B cell (primary cell): ENCODE measurements around the gene SEPTIN7. TPM values are rescaled to one million over a fixed set of nuclear protein-coding genes. Genes with fewer than 3 reads are reported as not detected.

Experiments
- ATAC-seq: fragments of 200-7000 bp; cut with Tn5 transposase; one replicate; pipeline ENCODE4 v1.10.0; 2021; ENCODE audit warnings: low read depth, mild to moderate bottlenecking, moderate number of reproducible peaks, moderate library complexity
- CTCF ChIA-PET: fragments of 350-600 bp; sonication (Branson Sonifier 250); formaldehyde crosslinking; loops from one replicate; lab custom pipeline; 2021; ENCODE audit warnings: antibody characterized with exemption, inconsistent platforms; lab: Charles Lee
- POLR2A ChIA-PET: fragments of 350-600 bp; sonication (Branson Sonifier 250); formaldehyde crosslinking; loops from one replicate; lab custom pipeline; 2021; ENCODE audit warnings: antibody characterized with exemption; lab: Charles Lee
- DNase-seq: peaks from one replicate; pipeline ENCODE4 v3.0.0; 2013
- H2AFZ ChIP-seq: 2 replicates; pipeline ENCODE4 v1.6.1; 2012; ENCODE audit warnings: mild to moderate bottlenecking, low read depth, low read length; ENCODE audit not compliant: insufficient read depth, poor library complexity, severe bottlenecking
- H3K27ac ChIP-seq, 2 donors: 1 replicate in 1 of 2; 2 replicates in 1 of 2; pipeline ENCODE4 v1.5.1; 2012 to 2013; ENCODE audit warnings: low read length in 2 of 2, mild to moderate bottlenecking in 2 of 2, moderate library complexity in 1 of 2
- H3K27me3 ChIP-seq, 4 experiments: fragments of 200-600 bp in 1 of 4; sonication (generic) in 1 of 4; replicated peaks in 1 of 4; 1 replicate in 2 of 4; 2 replicates in 2 of 4; pipeline versions ENCODE4 v1.6.1 to v1.7.0; 2013 to 2016; ENCODE audit warnings: low read length in 3 of 4, mild to moderate bottlenecking in 2 of 4, mixed read lengths in 1 of 4, moderate library complexity in 1 of 4; ENCODE audit not compliant: insufficient read depth in 4 of 4, control insufficient read depth in 3 of 4; ENCODE audit errors: control extremely low read depth in 1 of 4
- H3K36me3 ChIP-seq, 2 experiments: replicated peaks in 1 of 2; 1 replicate in 1 of 2; 2 replicates in 1 of 2; pipeline versions ENCODE4 v1.6.1 to v1.7.1; 2013; ENCODE audit warnings: low read length in 1 of 2; ENCODE audit not compliant: insufficient read depth in 2 of 2, control insufficient read depth in 1 of 2; ENCODE audit errors: control extremely low read depth in 1 of 2, extremely low read depth in 1 of 2
- H3K4me1 ChIP-seq, 2 donors: fragments of 200-600 bp in 1 of 2; sonication (generic) in 1 of 2; 1 replicate in 1 of 2; 2 replicates in 1 of 2; pipeline versions ENCODE4 v1.5.1 to v1.6.1; 2013 to 2017; ENCODE audit warnings: low read length in 2 of 2; ENCODE audit not compliant: control insufficient read depth in 2 of 2, insufficient read depth in 2 of 2
- H3K4me2 ChIP-seq: replicated peaks from 2 replicates; pipeline ENCODE3; 2012; ENCODE audit warnings: mild to moderate bottlenecking, low read depth, low read length; ENCODE audit not compliant: poor library complexity, severe bottlenecking
- H3K4me3 ChIP-seq, 5 experiments: fragments of 200-600 bp in 1 of 5; sonication (generic) in 1 of 5; 1 replicate in 3 of 5; 2 replicates in 2 of 5; pipeline versions ENCODE4 v1.5.1 to v1.7.0; 2011 to 2016; ENCODE audit warnings: low read length in 4 of 5, mild to moderate bottlenecking in 4 of 5, low read depth in 2 of 5, control low read depth in 1 of 5, moderate library complexity in 1 of 5; ENCODE audit not compliant: insufficient read depth in 1 of 5; ENCODE audit errors: control extremely low read depth in 1 of 5, extremely low read depth in 1 of 5
- H3K79me2 ChIP-seq: fragments of 200-600 bp; sonication (generic); one replicate; pipeline ENCODE4 v1.6.0; 2016; ENCODE audit warnings: low read length; ENCODE audit not compliant: control insufficient read depth, insufficient read depth
- H3K9ac ChIP-seq: fragments of 200-600 bp; sonication (generic); 2 replicates; pipeline ENCODE4 v1.6.1; 2017; ENCODE audit warnings: mild to moderate bottlenecking, low read length, moderate library complexity
- H3K9me3 ChIP-seq, 3 donors: one replicate each; pipeline versions ENCODE4 v1.6.1 to v1.7.1; 2013; ENCODE audit warnings: low read length in 2 of 3; ENCODE audit not compliant: control insufficient read depth in 2 of 3, insufficient read depth in 1 of 3; ENCODE audit errors: control extremely low read depth in 1 of 3
- H4K20me1 ChIP-seq: 2 replicates; pipeline ENCODE4 v1.6.0; 2012; ENCODE audit warnings: mild to moderate bottlenecking, low read length; ENCODE audit not compliant: insufficient read depth, control insufficient read depth, poor library complexity, severe bottlenecking
- H3K27ac Mint-ChIP-seq: one replicate; pipeline ENCODE4 v1.8.0; 2021; ENCODE audit warnings: mixed read lengths
- H3K27me3 Mint-ChIP-seq: one replicate; pipeline ENCODE4 v1.8.0; 2021; ENCODE audit warnings: mixed read lengths
- H3K4me1 Mint-ChIP-seq: one replicate; pipeline ENCODE4 v1.8.0; 2021; ENCODE audit warnings: mixed read lengths
- H3K4me3 Mint-ChIP-seq: one replicate; pipeline ENCODE4 v1.8.0; 2021; ENCODE audit warnings: mixed read lengths
- H3K9me3 Mint-ChIP-seq: one replicate; pipeline ENCODE4 v1.8.0; 2022; ENCODE audit warnings: mixed read lengths; ENCODE audit not compliant: insufficient read depth
- CTCF ChIP-seq: fragments of 200-600 bp; IDR thresholded peaks from one replicate; pipeline ENCODE4 v1.8.0; 2022; ENCODE audit warnings: antibody characterized with exemption, mild to moderate bottlenecking
- EZH2 ChIP-seq: IDR thresholded peaks from 2 replicates; pipeline ENCODE4 v1.6.1; 2012; ENCODE audit warnings: borderline replicate concordance, low read depth, mild to moderate bottlenecking, moderate library complexity, low read length; ENCODE audit not compliant: insufficient read depth, poor library complexity, severe bottlenecking
- WGBS: methylation state at CpG from one replicate; pipeline ENCODE4 v1.1.5; 2013; ENCODE audit warnings: missing lambda C conversion rate; ENCODE audit not compliant: insufficient coverage; 5-methylcytosine and 5-hydroxymethylcytosine counted together
- intact Hi-C: fragments of 100-400 bp; cut with micrococcal nuclease; formaldehyde crosslinking; loops from one replicate; pipeline ENCODE4 v1.10.0; 2022
- polyA plus RNA-seq: library from polyadenylated mRNA; depleted of rRNA; stranded (reverse); fragments of >200 nt; gene quantifications from 2 replicates; pipeline ENCODE4 v1.2.3, GENCODE V29; 2012
- total RNA-seq, 2 donors: library from RNA; stranded (reverse); fragments of 120-200 nt in 1 of 2; gene quantifications; 1 replicate in 1 of 2; 2 replicates in 1 of 2; pipeline versions ENCODE4 v1.2.3 to v1.2.4, GENCODE V29; 2013 to 2022

Gene SEPTIN7
- total and polyA plus RNA-seq, 2 donors (not counting 1 experiment from before 2014, with no cell fraction given), result 70.0 to 315 TPM

DNA sequence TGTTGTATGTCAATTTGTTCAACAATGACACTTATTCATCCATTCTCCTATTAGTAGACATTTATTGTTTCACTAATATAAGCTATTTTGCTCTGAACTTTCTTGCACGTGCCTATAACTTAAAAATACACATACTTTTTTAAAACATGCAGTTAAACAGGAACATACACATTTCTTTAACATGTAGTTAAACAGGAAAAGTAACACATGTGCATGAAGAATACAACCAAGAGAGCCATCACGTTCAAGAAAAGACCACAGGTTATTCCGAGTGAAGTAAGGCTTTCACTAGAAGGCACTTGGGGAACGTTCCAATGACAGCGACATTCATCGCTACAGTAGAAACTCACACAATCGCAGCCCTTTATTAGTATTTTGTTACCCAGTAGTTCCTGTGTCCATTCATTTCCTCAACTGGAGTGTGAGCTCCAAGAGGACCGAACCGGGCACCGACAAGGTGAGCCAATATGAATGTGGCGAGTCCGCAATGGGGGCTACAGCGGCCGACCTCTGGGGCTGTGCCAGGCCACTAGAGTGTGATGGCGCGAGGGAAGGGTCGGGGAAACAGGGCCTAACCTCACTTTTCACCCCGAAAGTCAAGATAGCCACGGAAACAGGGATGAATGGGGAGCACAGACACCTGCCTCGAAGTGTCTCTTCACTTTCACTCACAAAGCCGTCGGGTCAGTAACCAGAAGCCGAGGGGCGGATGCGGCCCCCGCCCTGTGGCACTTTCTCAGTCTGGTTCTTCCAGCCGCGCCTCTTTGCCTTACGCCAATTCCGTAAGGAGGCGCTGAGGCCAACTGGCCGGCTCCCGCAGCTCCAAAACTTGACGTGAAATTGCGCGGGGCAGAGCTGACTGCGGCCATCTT, 775 bp upstream of the SEPTIN7 start:
- H3K9me3 ChIP-seq, result no peaks in the 10 kb centered on the region
- no peaks in the 10 kb centered on the region for H3K27me3 ChIP-seq
- H3K4me2 ChIP-seq, result peak overlapping the region; percentile 91
- intact Hi-C loops, result loop anchor here (1.0 to 10.0 kb wide), 7 partner anchors 38 to 1647 kb away; partner anchors contain the start of genes DPY19L1, EEPD1, ELMO1 and HERPUD2
- peak; percentile 54 for ATAC-seq
- H3K9me3 Mint-ChIP-seq, result no peaks in the 10 kb centered on the region
- peak overlapping the region; percentile 92 for H3K4me3 Mint-ChIP-seq
- H3K27ac ChIP-seq, result peak overlapping the region; percentile 97 to 99
- peak overlapping the region; percentile 99 for H3K9ac ChIP-seq
- WGBS, result under 1% methylated on average over 34 of the region's 37 CpGs
- peak overlapping the region; percentile 100 for H3K27ac Mint-ChIP-seq
- no peaks in the 10 kb centered on the region for H3K27me3 Mint-ChIP-seq
- H3K79me2 ChIP-seq, result peaks cover 60% of the 10 kb centered on the region
- peak overlapping the region; percentile 75 to 91 (median 89) for H3K4me3 ChIP-seq
- CTCF ChIA-PET, result interaction anchor here (1.3 to 8.2 kb wide), 9 partner anchors 19 to 110 kb away, joined by 3 to 96 read pairs (median 7); partner anchors contain the start of gene HERPUD2
- no peaks in the 10 kb centered on the region for H3K36me3 ChIP-seq
- TF ChIP-seq CTCF, result no peak
- no peak for TF ChIP-seq EZH2
- peak; percentile 96 for DNase-seq
- H3K4me1 ChIP-seq, result peaks cover 17 to 31% of the 10 kb centered on the region in 2 donors
- peaks cover 43% of the 10 kb centered on the region for H3K4me1 Mint-ChIP-seq
- POLR2A ChIA-PET, result interaction anchor here (0.5 to 4.6 kb wide), 14 partner anchors 12 to 146 kb away, joined by 3 to 167 read pairs (median 4); partner anchors contain the start of gene HERPUD2
- peaks cover 30% of the 10 kb centered on the region for H4K20me1 ChIP-seq
- peak overlapping the region; percentile 88 for H2AFZ ChIP-seq
